ENCODE data around the gene SELPLG.

Gene SELPLG

GRCh38 chr12:108640802-108641445, 7.2 kb upstream of the SELPLG start:
- 0 out of 2 replicates have a peak, but pooled peaks cover 5% of the 10 kb centered on the region for H3F3A ChIP-seq (ENCODE audit: low read depth)
- H3K4me3 ChIP-seq (ENCODE audit: low read length, poor library complexity, severe bottlenecking) = no peak overlapping the region
- peaks cover 14% of the 10 kb centered on the region; the same call in 1 of the 2 replicates for H3K36me3 ChIP-seq (ENCODE audit: insufficient read depth, low read length)
- no peak overlapping the region for H3K4me2 ChIP-seq (ENCODE audit: low read depth, low read length, poor library complexity, severe bottlenecking)
- no peaks in the 10 kb centered on the region for H3K9me2 ChIP-seq (replicated peaks; ENCODE audit: low read depth, low read length)
- H3K4me1 ChIP-seq (ENCODE audit: insufficient read depth, low read length, poor library complexity, severe bottlenecking) = peaks cover 39% of the 10 kb centered on the region
- H2AFZ ChIP-seq (ENCODE audit: low read length) = no peak overlapping the region
- no peaks in the 10 kb centered on the region for H3K9me3 ChIP-seq (ENCODE audit: insufficient read depth, low read depth, low read length)
- H4K20me1 ChIP-seq (ENCODE audit: insufficient read depth, low read length, poor library complexity, severe bottlenecking) = no peaks in the 10 kb centered on the region
- no peaks in the 10 kb centered on the region for H3K79me2 ChIP-seq (ENCODE audit: insufficient read depth, low read length)
- no peak overlapping the region for H3K9ac ChIP-seq (ENCODE audit: low read depth, low read length, poor library complexity, severe bottlenecking)
- TF ChIP-seq CTCF (conservative IDR thresholded peaks at IDR 0.05; ENCODE audit: low read length) = no peak
- TF ChIP-seq EZH2phosphoT487 (IDR thresholded peaks at IDR 0.05; ENCODE audit: borderline replicate concordance) = no peak
- H3K27me3 ChIP-seq (ENCODE audit: insufficient read depth, low read length, poor library complexity, severe bottlenecking) = no peaks in the 10 kb centered on the region

- Histone ChIP-seq H3K9me2 (replicated peaks; ENCODE audit: low read depth, low read length) (no peaks in the 10 kb centered on the region), H3K27me3 (ENCODE audit: insufficient read depth, low read length, poor library complexity, severe bottlenecking) (no peaks in the 10 kb centered on the region), H3K9ac (ENCODE audit: low read depth, low read length, poor library complexity, severe bottlenecking) (peak overlapping the region; percentile 42), H3F3A (ENCODE audit: low read depth) (peaks cover 12% of the 10 kb centered on the region; the same call in 1 of the 2 replicates), H3K4me3 (ENCODE audit: low read length, poor library complexity, severe bottlenecking) (no peak overlapping the region), H2AFZ (ENCODE audit: low read length) (no peak overlapping the region), H3K9me3 (ENCODE audit: insufficient read depth, low read depth, low read length) (no peaks in the 10 kb centered on the region), H3K4me1 (ENCODE audit: insufficient read depth, low read length, poor library complexity, severe bottlenecking) (peaks cover 50% of the 10 kb centered on the region), H3K4me2 (ENCODE audit: low read depth, low read length, poor library complexity, severe bottlenecking) (peak overlapping the region; percentile 44), H3K36me3 (ENCODE audit: insufficient read depth, low read length) (peaks cover under 1% of the 10 kb centered on the region; the same call in 1 of the 2 replicates), H3K79me2 (ENCODE audit: insufficient read depth, low read length) (no peaks in the 10 kb centered on the region), H4K20me1 (ENCODE audit: insufficient read depth, low read length, poor library complexity, severe bottlenecking) (no peaks in the 10 kb centered on the region)
- TF ChIP-seq CTCF (conservative IDR thresholded peaks at IDR 0.05; ENCODE audit: low read length) (no peak), EZH2phosphoT487 (IDR thresholded peaks at IDR 0.05; ENCODE audit: borderline replicate concordance) (no peak)
Observed at GRCh38 chr12:108638997-108639822, 5.5 kb upstream of the SELPLG start.

GRCh38 chr12:108638141-108638827, 4.6 kb upstream of the SELPLG start:
- no peaks in the 10 kb centered on the region for H3K9me3 ChIP-seq (ENCODE audit: insufficient read depth, low read depth, low read length)
- H3K27me3 ChIP-seq (ENCODE audit: insufficient read depth, low read length, poor library complexity, severe bottlenecking) = no peaks in the 10 kb centered on the region
- H3F3A ChIP-seq (ENCODE audit: low read depth) = peaks cover 12% of the 10 kb centered on the region; the same call in 1 of the 2 replicates
- no peaks in the 10 kb centered on the region for H3K36me3 ChIP-seq (ENCODE audit: insufficient read depth, low read length)
- peak overlapping the region; percentile 44 for H3K4me2 ChIP-seq (ENCODE audit: low read depth, low read length, poor library complexity, severe bottlenecking)
- TF ChIP-seq EZH2phosphoT487 (IDR thresholded peaks at IDR 0.05; ENCODE audit: borderline replicate concordance) (no peak), CTCF (conservative IDR thresholded peaks at IDR 0.05; ENCODE audit: low read length) (no peak)
- peak overlapping the region; percentile 24 for H3K4me3 ChIP-seq (ENCODE audit: low read length, poor library complexity, severe bottlenecking)
- H4K20me1 ChIP-seq (ENCODE audit: insufficient read depth, low read length, poor library complexity, severe bottlenecking) = no peaks in the 10 kb centered on the region
- no peak overlapping the region for H2AFZ ChIP-seq (ENCODE audit: low read length)
- no peaks in the 10 kb centered on the region for H3K79me2 ChIP-seq (ENCODE audit: insufficient read depth, low read length)
- no peaks in the 10 kb centered on the region for H3K9me2 ChIP-seq (replicated peaks; ENCODE audit: low read depth, low read length)
- H3K4me1 ChIP-seq (ENCODE audit: insufficient read depth, low read length, poor library complexity, severe bottlenecking) = peaks cover 59% of the 10 kb centered on the region
- H3K9ac ChIP-seq (ENCODE audit: low read depth, low read length, poor library complexity, severe bottlenecking) = peak overlapping the region; percentile 42
